PC-9 (cell line): ENCODE measurements around the gene ADAMTSL5. TPM values are rescaled to one million over a fixed set of nuclear protein-coding genes. Genes with fewer than 3 reads are reported as not detected.
"Not testable (repeated sequence)": the region's sequence is repeated elsewhere in the genome, so short reads cannot be mapped to it uniquely, and the experiment has no call there.

Experiments
- BruUV-seq: library from RNA; stranded (reverse); fragments of 400-500 nt; replicated peaks from 2 replicates; lab custom pipeline; 2021; lab: Mats Ljungman, UMichigan
- CTCF ChIA-PET: fragments of 300-600 bp; sonication (Branson Sonifier 250); formaldehyde crosslinking; loops from one replicate; lab custom pipeline; 2022; ENCODE audit warnings: antibody characterized with exemption; lab: Charles Lee
- POLR2A ChIA-PET: fragments of 300-600 bp; sonication (Branson Sonifier 250); formaldehyde crosslinking; loops from one replicate; lab custom pipeline; 2022; ENCODE audit warnings: antibody characterized with exemption; ENCODE audit not compliant: unreplicated experiment; lab: Charles Lee
- DNase-seq, 2 experiments: peaks; one replicate each; pipeline versions ENCODE4 v3.0.0 to v3.0.0-alpha.2; 2015 to 2022; ENCODE audit warnings: mixed read lengths in 1 of 2
- H2AFZ ChIP-seq: fragments of 200-600 bp; sonication (generic); 2 replicates; pipeline ENCODE4 v1.8.1; 2017; ENCODE audit warnings: antibody characterized with exemption
- H3F3A ChIP-seq: fragments of 200-600 bp; sonication (generic); 2 replicates; pipeline ENCODE4 v1.8.1; 2017; ENCODE audit warnings: antibody characterized with exemption, mild to moderate bottlenecking, low read depth; ENCODE audit not compliant: insufficient read depth
- H3K27ac ChIP-seq: fragments of 200-600 bp; sonication (generic); 2 replicates; pipeline ENCODE4 v1.6.1; 2016; ENCODE audit warnings: mixed run types
- H3K27me3 ChIP-seq: fragments of 200-600 bp; sonication (generic); 2 replicates; pipeline ENCODE4 v1.6.1; 2016; ENCODE audit warnings: low read depth, mixed run types; ENCODE audit not compliant: insufficient read depth
- H3K36me3 ChIP-seq: fragments of 200-600 bp; sonication (generic); 2 replicates; pipeline ENCODE4 v1.6.1; 2016; ENCODE audit warnings: low read depth, mixed run types
- H3K4me1 ChIP-seq: fragments of 200-600 bp; sonication (generic); replicated peaks from 2 replicates; pipeline ENCODE4 v1.6.1; 2016; ENCODE audit warnings: mixed run types; ENCODE audit not compliant: insufficient read depth
- H3K4me2 ChIP-seq: fragments of 200-600 bp; sonication (generic); 2 replicates; pipeline ENCODE4 v1.6.1; 2017; ENCODE audit warnings: mixed run types
- H3K4me3 ChIP-seq: fragments of 200-600 bp; sonication (generic); 2 replicates; pipeline ENCODE4 v1.6.1; 2016; ENCODE audit warnings: mixed run types
- H3K79me2 ChIP-seq: fragments of 200-600 bp; sonication (generic); 2 replicates; pipeline ENCODE4 v1.6.1; 2017; ENCODE audit warnings: low read depth, mixed run types
- H3K9me2 ChIP-seq: fragments of 200-600 bp; sonication (generic); 2 replicates; pipeline ENCODE4 v1.8.1; 2017; ENCODE audit warnings: mild to moderate bottlenecking; ENCODE audit not compliant: insufficient read depth
- H3K9me3 ChIP-seq: fragments of 200-600 bp; sonication (generic); 2 replicates; pipeline ENCODE4 v1.8.1; 2016; ENCODE audit warnings: low read depth; ENCODE audit not compliant: insufficient read depth
- H4K20me1 ChIP-seq: fragments of 200-600 bp; sonication (generic); 2 replicates; pipeline ENCODE4 v1.8.1; 2017; ENCODE audit not compliant: insufficient read depth
- CTCF ChIP-seq: fragments of 200-600 bp; sonication (generic); conservative IDR thresholded peaks from 2 replicates; pipeline ENCODE4 v1.6.1; 2017; ENCODE audit warnings: mixed run types, antibody characterized with exemption, mild to moderate bottlenecking, moderate library complexity
- EZH2 ChIP-seq: fragments of 200-600 bp; sonication (generic); IDR thresholded peaks from 2 replicates; pipeline ENCODE4 v1.8.0; 2017; ENCODE audit warnings: antibody characterized with exemption, low read depth
- intact Hi-C: fragments of 100-400 bp; cut with micrococcal nuclease; formaldehyde crosslinking; loops from one replicate; pipeline ENCODE4 v1.10.0; 2022; ENCODE audit not compliant: unreplicated experiment
- total RNA-seq: library from RNA; stranded (reverse); gene quantifications from 2 replicates; pipeline ENCODE4 v1.2.3, GENCODE V29; 2021

ADAMTSL5 gene
- total RNA-seq, 1 experiment from 2014 or later = 13.6 TPM

- POLR2A ChIA-PET = no interaction called here
- H3K4me3 ChIP-seq = no peak overlapping the region
- no peaks in the 10 kb centered on the region for H3K36me3 ChIP-seq
- H3K79me2 ChIP-seq = no peaks in the 10 kb centered on the region
- no peak overlapping the region for H2AFZ ChIP-seq
- TF ChIP-seq EZH2 (no peak), CTCF (no peak)
- no peaks in the 10 kb centered on the region for H3K27me3 ChIP-seq
- CTCF ChIA-PET = no interaction called here
- no peaks in the 10 kb centered on the region for H3K9me3 ChIP-seq
- no peaks in the 10 kb centered on the region for H3F3A ChIP-seq
- no peaks in the 10 kb centered on the region for H3K9me2 ChIP-seq
- intact Hi-C loops = no loop called here
- H3K4me2 ChIP-seq = no peak overlapping the region
- H4K20me1 ChIP-seq = no peaks in the 10 kb centered on the region
- DNase-seq = no peak
- no TSS peak for BruUV-seq
- H3K4me1 ChIP-seq = no peaks in the 10 kb centered on the region
- no peak overlapping the region for H3K27ac ChIP-seq
Measured at GRCh38 chr19:1538978-1539377, 26.2 kb upstream of the ADAMTSL5 start.

GRCh38 chr19:1535699-1536098, 22.9 kb upstream of the ADAMTSL5 start:
- H4K20me1 ChIP-seq, intact Hi-C loops, H3K9me2 ChIP-seq, CTCF ChIA-PET, DNase-seq, BruUV-seq, H3F3A ChIP-seq, H3K36me3 ChIP-seq, H3K4me3 ChIP-seq, H3K9me3 ChIP-seq, H3K27ac ChIP-seq, H3K4me1 ChIP-seq, H3K27me3 ChIP-seq, H2AFZ ChIP-seq, H3K79me2 ChIP-seq, H3K4me2 ChIP-seq, POLR2A ChIA-PET: not testable (repeated sequence)

GRCh38 chr19:1534972-1535371, 22.2 kb upstream of the ADAMTSL5 start:
- DNase-seq = no peak
- Histone ChIP-seq H3K9me2 (no peaks in the 10 kb centered on the region), H3K36me3 (no peaks in the 10 kb centered on the region), H3K9me3 (no peaks in the 10 kb centered on the region), H3K4me1 (no peaks in the 10 kb centered on the region), H2AFZ (no peak overlapping the region), H3F3A (no peaks in the 10 kb centered on the region), H3K4me3 (no peak overlapping the region), H4K20me1 (no peaks in the 10 kb centered on the region), H3K79me2 (no peaks in the 10 kb centered on the region), H3K4me2 (no peak overlapping the region), H3K27me3 (0 out of 2 replicates have a peak, but pooled peaks cover 3% of the 10 kb centered on the region), H3K27ac (no peak overlapping the region)
- intact Hi-C loops = no loop called here
- no TSS peak for BruUV-seq
- CTCF ChIA-PET = no interaction called here
- TF ChIP-seq EZH2 (no peak), CTCF (no peak)
- POLR2A ChIA-PET = no interaction called here

GRCh38 chr19:1533510-1534150, 20.8 kb upstream of the ADAMTSL5 start:
- H2AFZ ChIP-seq = no peak overlapping the region
- no peak for DNase-seq
- H3K4me3 ChIP-seq = no peak overlapping the region
- ChIA-PET CTCF (no interaction called here), POLR2A (no interaction called here)
- intact Hi-C loops = no loop called here
- no TSS peak for BruUV-seq
- no peaks in the 10 kb centered on the region for H4K20me1 ChIP-seq
- H3K9me2 ChIP-seq = no peaks in the 10 kb centered on the region
- 0 out of 2 replicates have a peak, but pooled peaks cover 8% of the 10 kb centered on the region for H3K27me3 ChIP-seq
- no peak overlapping the region for H3K27ac ChIP-seq
- no peaks in the 10 kb centered on the region for H3K79me2 ChIP-seq
- H3K4me2 ChIP-seq = no peak overlapping the region
- TF ChIP-seq CTCF (no peak), EZH2 (no peak)
- no peaks in the 10 kb centered on the region for H3F3A ChIP-seq
- H3K9me3 ChIP-seq = no peaks in the 10 kb centered on the region
- no peaks in the 10 kb centered on the region for H3K4me1 ChIP-seq
- H3K36me3 ChIP-seq = no peaks in the 10 kb centered on the region
